BJ (cell line): Measurements from ENCODE around the gene PPP4R3B. TPM values are rescaled to one million over a fixed set of nuclear protein-coding genes. Genes with fewer than 3 reads are reported as not detected.

Source experiments
- CTCF ChIA-PET: fragments of 350-600 bp; formaldehyde crosslinking; extraction: SDS; loops from one replicate; lab custom pipeline; 2021; ENCODE audit warnings: antibody characterized with exemption, inconsistent platforms; lab: Yijun Ruan, JAX
- POLR2A ChIA-PET: fragments of 300-600 bp; sonication (Branson Sonifier 250); formaldehyde crosslinking; extraction: SDS; loops from one replicate; lab custom pipeline; 2021; ENCODE audit warnings: antibody characterized with exemption; lab: Charles Lee
- DNase-seq: peaks from one replicate; pipeline ENCODE4 v3.0.0-alpha.2; 2011; ENCODE audit warnings: low read depth
- H3K27me3 ChIP-seq: 2 replicates; pipeline ENCODE4 v1.6.0; 2011; ENCODE audit warnings: low read length; ENCODE audit not compliant: control insufficient read depth, insufficient read depth
- H3K36me3 ChIP-seq: 2 replicates; pipeline ENCODE4 v1.5.1; 2011; ENCODE audit warnings: low read length; ENCODE audit not compliant: control insufficient read depth, insufficient read depth
- H3K4me3 ChIP-seq: 2 replicates; pipeline ENCODE4 v1.5.1; 2011; ENCODE audit warnings: low read depth, mild to moderate bottlenecking, control low read depth, low read length
- polyA plus RNA-seq: library from polyadenylated mRNA; depleted of rRNA; stranded (reverse); fragments of >200 nt; gene quantifications from 2 replicates; pipeline ENCODE4 v1.2.3, GENCODE V29; 2011
- TF ChIP-seq, protein P1 (sequence below): IDR thresholded peaks from 2 replicates; pipeline ENCODE4 v1.5.1; 2011; ENCODE audit warnings: low read depth, mild to moderate bottlenecking, control low read depth, inconsistent platforms, low read length, moderate library complexity; ENCODE audit not compliant: insufficient read depth

Gene PPP4R3B
- polyA plus RNA-seq, 1 experiment = 9.8 TPM

DNA sequence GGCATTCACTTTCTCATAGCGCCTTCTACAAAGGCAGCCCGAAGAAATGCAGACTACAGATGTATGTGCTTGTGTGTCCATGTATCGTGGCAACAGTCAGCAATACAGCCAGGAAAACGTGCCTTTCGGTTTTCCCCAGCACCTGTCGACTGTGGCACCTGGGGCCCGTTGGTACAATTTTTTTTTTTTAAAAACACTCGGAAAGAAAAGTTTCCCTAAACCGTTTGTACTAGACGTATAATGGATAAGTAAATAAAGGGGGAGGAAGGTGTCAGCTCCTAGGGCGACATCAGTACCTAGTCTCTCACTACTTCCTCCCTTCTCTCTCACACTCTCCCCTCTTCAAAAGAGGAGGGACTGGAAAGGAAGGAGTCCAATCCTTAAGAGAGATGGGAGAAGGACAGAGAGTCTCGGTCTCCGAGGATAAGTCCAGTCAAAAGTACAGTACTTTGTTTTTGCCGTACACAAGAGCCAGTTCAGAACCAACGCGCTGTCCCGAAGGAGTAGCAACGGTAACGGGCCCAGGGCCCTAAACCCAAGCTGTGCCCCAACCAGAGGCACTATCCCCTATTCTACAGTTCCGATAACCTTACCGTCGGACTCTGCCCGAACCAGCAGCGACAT, 759 bp downstream of the PPP4R3B start:
- ChIA-PET POLR2A (interaction anchor here (0.6 kb wide), 1 partner anchor 187 kb away, joined by 6 read pairs; no protein-coding TSS in a partner anchor), CTCF (no interaction called here)
- no peaks in the 10 kb centered on the region; the same call in 1 of the 2 replicates for H3K36me3 ChIP-seq
- DNase-seq = peak; percentile 24
- peak overlapping the region; percentile 97 for H3K4me3 ChIP-seq
- H3K27me3 ChIP-seq = no peaks in the 10 kb centered on the region
- TF ChIP-seq, protein P1, sequence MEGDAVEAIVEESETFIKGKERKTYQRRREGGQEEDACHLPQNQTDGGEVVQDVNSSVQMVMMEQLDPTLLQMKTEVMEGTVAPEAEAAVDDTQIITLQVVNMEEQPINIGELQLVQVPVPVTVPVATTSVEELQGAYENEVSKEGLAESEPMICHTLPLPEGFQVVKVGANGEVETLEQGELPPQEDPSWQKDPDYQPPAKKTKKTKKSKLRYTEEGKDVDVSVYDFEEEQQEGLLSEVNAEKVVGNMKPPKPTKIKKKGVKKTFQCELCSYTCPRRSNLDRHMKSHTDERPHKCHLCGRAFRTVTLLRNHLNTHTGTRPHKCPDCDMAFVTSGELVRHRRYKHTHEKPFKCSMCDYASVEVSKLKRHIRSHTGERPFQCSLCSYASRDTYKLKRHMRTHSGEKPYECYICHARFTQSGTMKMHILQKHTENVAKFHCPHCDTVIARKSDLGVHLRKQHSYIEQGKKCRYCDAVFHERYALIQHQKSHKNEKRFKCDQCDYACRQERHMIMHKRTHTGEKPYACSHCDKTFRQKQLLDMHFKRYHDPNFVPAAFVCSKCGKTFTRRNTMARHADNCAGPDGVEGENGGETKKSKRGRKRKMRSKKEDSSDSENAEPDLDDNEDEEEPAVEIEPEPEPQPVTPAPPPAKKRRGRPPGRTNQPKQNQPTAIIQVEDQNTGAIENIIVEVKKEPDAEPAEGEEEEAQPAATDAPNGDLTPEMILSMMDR = no peak

DNA sequence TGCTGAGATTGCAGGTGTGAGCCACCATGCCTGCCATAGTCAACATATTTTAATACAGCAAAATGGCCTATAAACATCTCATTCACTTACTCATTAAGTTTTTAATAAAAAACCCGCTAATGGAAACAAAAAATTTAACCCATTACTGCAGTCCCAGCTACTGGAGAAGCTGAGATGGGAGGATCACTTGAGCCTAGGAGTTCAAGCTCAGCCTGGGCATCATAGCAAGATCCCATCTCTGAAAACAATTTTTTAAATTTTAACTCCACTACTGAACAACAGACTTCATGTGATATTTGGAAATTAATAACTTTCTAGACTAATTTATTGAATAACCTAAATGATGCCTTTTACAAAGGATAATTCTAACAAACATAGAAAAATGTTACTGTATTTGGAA, 5.4 kb downstream of the PPP4R3B start:
- Histone ChIP-seq H3K27me3 (no peaks in the 10 kb centered on the region), H3K36me3 (peaks cover 1% of the 10 kb centered on the region), H3K4me3 (no peak overlapping the region)
- POLR2A ChIA-PET = no interaction called here
- TF ChIP-seq, protein P1 = no peak
- DNase-seq = no peak
- CTCF ChIA-PET = interaction anchor here (0.9 to 1.2 kb wide), 2 partner anchors 9 to 16 kb away, joined by 3 to 4 read pairs; no protein-coding TSS in a partner anchor

DNA sequence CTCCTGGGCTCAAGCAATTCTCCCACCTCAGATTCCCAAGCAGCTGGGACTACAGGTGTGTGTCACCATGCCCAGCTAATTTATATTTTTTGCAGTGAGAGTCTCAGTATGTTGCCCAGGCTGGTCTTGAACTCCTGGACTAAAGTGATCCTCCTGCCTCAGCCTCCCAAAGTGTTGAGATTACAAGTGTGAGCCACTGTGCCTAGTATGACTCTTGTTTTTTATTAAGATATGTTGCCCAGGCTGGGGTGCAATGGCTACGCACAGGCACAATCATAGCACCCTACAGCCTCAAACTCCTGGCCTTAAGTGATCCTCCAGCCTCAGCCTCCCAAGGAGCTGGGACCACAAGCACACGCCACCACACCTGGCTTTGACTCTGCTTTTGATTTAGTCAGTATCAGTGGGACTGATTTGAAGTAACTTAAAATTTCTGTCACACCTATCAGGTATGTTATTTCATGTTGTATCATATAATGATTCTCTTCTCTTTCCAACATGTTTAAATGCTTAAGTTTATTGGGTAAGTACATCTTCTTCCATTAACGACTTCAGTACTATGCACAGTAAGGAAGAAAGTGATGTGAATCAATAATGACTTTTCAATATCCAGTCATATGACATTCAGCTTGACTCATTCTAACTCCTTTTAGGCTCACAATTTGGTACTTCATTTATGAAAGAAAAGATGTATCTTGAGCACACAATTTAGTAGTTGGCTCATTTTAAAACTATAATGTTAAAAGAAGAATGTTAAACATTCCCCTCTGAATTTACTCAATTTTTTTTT, 6.3 kb downstream of the PPP4R3B start:
- ChIA-PET POLR2A (no interaction called here), CTCF (interaction anchor here (1.2 kb wide), 1 partner anchor 8 kb away, joined by 4 read pairs; no protein-coding TSS in a partner anchor)
- H3K4me3 ChIP-seq = no peak overlapping the region
- no peaks in the 10 kb centered on the region for H3K27me3 ChIP-seq
- DNase-seq = no peak
- TF ChIP-seq, protein P1 = no peak
- peaks cover 1% of the 10 kb centered on the region for H3K36me3 ChIP-seq

DNA sequence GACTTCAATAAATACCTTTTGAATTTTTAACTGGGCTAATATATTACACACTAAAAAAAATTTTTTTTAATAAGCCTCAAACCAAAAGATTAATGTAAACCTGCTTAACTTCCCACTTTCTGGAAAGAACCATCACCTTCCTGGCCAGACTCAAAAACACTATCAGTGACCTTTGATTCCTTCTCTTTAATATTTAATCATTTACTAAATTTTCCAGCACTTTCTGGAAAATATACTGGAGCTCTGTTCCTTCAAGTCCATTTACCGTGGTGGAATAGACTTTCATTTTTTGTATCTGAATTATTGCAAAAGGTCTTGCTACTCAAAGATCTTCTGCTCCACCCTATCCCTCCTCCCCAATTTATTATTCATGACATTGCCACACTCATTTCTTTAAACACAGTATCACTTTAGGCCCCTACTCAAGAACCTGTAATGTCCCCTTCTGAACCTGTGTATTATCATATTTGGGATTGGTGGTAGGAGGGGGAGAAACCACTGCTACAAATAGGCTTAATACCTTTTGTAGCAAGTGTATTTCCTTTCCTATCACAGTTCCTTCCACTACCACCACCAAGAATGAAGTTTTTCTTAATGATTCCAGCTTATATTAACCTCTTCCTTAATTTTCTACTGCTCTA, 7.4 kb downstream of the PPP4R3B start:
- DNase-seq = no peak
- Histone ChIP-seq H3K27me3 (no peaks in the 10 kb centered on the region), H3K36me3 (peaks cover 1% of the 10 kb centered on the region), H3K4me3 (no peak overlapping the region)
- ChIA-PET POLR2A (no interaction called here), CTCF (interaction anchor here (0.6 kb wide), 1 partner anchor 655 kb away, joined by 3 read pairs; no protein-coding TSS in a partner anchor)
- TF ChIP-seq, protein P1 = no peak

DNA sequence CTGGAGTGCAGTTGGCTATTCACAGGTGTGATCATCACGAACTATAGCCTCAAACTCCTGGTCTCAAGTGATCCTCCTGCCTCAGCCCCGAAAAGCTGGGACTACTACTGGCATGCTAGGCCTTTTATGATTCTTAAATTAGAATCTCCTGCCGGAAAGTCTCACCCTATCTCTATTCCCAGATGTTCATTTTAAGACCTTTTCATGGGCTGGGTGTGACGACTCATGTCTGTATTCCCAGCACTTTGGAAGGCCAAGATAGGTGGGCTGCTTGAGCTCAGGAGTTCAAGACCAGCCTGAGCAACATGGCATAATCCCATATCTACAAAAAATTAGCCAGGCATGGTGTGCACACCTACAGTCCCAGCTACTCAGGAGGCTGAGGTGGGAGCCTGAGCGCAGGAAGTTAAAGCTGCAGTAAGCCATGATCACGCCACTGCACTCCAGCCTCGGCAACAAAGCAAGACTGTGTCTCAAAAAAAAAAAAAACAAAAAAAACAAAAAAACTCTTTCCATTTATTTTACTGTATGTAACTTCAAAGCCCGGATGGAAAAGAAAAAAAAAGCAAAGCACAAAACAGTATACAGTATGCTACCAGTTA, 8.1 kb downstream of the PPP4R3B start:
- no peak for DNase-seq
- TF ChIP-seq, protein P1 = no peak
- Histone ChIP-seq H3K4me3 (no peak overlapping the region), H3K36me3 (peaks cover 1% of the 10 kb centered on the region), H3K27me3 (no peaks in the 10 kb centered on the region)
- CTCF ChIA-PET = interaction anchor here (0.6 kb wide), 1 partner anchor 836 kb away, joined by 5 read pairs; no protein-coding TSS in a partner anchor
- POLR2A ChIA-PET = no interaction called here
